ENCODE data around the gene CDCA7L. TPM values are rescaled to one million over a fixed set of nuclear protein-coding genes. Genes with fewer than 3 reads are reported as not detected.

The CDCA7L gene, protein sequence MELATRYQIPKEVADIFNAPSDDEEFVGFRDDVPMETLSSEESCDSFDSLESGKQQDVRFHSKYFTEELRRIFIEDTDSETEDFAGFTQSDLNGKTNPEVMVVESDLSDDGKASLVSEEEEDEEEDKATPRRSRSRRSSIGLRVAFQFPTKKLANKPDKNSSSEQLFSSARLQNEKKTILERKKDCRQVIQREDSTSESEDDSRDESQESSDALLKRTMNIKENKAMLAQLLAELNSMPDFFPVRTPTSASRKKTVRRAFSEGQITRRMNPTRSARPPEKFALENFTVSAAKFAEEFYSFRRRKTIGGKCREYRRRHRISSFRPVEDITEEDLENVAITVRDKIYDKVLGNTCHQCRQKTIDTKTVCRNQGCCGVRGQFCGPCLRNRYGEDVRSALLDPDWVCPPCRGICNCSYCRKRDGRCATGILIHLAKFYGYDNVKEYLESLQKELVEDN
- total RNA-seq (10 to 100 TPM; 33.6 to 89.6 (median 67.7) TPM), polyA plus RNA-seq (29.7 TPM)
- long read RNA-seq, donor 1, transcript CDCA7L-203 (10 exons, 3,066 nt): minor isoform, 63 of 232 reads
- long read RNA-seq, donor 1, transcript CDCA7L-202 (9 exons, 1,830 nt): major isoform, 111 of 232 reads
- long read RNA-seq, donor 1, partial matches to known transcripts: 7 of 232 reads
- long read RNA-seq, donor 1, other reads (novel, unspliced or antisense): 51 of 232 reads
- long read RNA-seq, donor 2, transcript CDCA7L-202 (9 exons, 1,830 nt): minor isoform, 29 of 127 reads
- long read RNA-seq, donor 2, transcript CDCA7L-203 (10 exons, 3,066 nt): major isoform, 56 of 127 reads
- long read RNA-seq, donor 2, partial matches to known transcripts: 6 of 127 reads
- long read RNA-seq, donor 2, other reads (novel, unspliced or antisense): 36 of 127 reads
- long read RNA-seq, donor 3, transcript CDCA7L-202 (9 exons, 1,830 nt): major isoform, 162 of 326 reads
- long read RNA-seq, donor 3, transcript CDCA7L-203 (10 exons, 3,066 nt): minor isoform, 74 of 326 reads
- long read RNA-seq, donor 3, partial matches to known transcripts: 10 of 326 reads
- long read RNA-seq, donor 3, other reads (novel, unspliced or antisense): 78 of 326 reads
- long read RNA-seq, donor 4, transcript CDCA7L-202 (9 exons, 1,830 nt): major isoform, 51 of 113 reads
- long read RNA-seq, donor 4, transcript CDCA7L-203 (10 exons, 3,066 nt): minor isoform, 29 of 113 reads
- long read RNA-seq, donor 4, partial matches to known transcripts: 1 of 113 reads
- long read RNA-seq, donor 4, other reads (novel, unspliced or antisense): 32 of 113 reads

- DNase-seq: peak; percentile 72 to 93 (median 93)
- Histone ChIP-seq H3K27ac (ENCODE audit: low read length) (peak within 1 kb of the TSS; percentile 77), H3K4me1 (ENCODE audit: control insufficient read depth, insufficient read depth, low read length) (no peaks in the 10 kb centered on the region), H3K27me3 (ENCODE audit: control insufficient read depth, insufficient read depth) (no peaks in the 10 kb centered on the region), H3K9me3 (ENCODE audit: control insufficient read depth, low read length) (no peaks in the 10 kb centered on the region), H3K4me3 (ENCODE audit: low read length) (peak within 1 kb of the TSS; percentile 47)
- intact Hi-C loops (cut with DNase I): no loop called here
- ATAC-seq: peak; percentile 96 to 97
- WGBS: under 1% methylated on average over 83 of the region's 83 CpGs
These were observed at the start of gene CDCA7L for GRCh38 chr7:21945454-21946221. TSS of gene CDCA7L (minus strand) at chr7:21945899. CDS start at chr7:21945804, 95 bp downstream.

- ATAC-seq (no peak), DNase-seq (no peak)
- Histone ChIP-seq H3K27ac (ENCODE audit: low read length) (no peak overlapping the region), H3K27me3 (ENCODE audit: control insufficient read depth, insufficient read depth) (no peaks in the 10 kb centered on the region), H3K9me3 (ENCODE audit: control insufficient read depth, low read length) (no peaks in the 10 kb centered on the region), H3K4me3 (ENCODE audit: low read length) (no peak overlapping the region), H3K4me1 (ENCODE audit: control insufficient read depth, insufficient read depth, low read length) (peaks cover 1% of the 10 kb centered on the region)
- WGBS: 90% methylated on average over 5 of the region's 5 CpGs
- intact Hi-C loops (cut with DNase I): no loop called here
These were observed 40.4 kb upstream of the CDCA7L start for GRCh38 chr7:21986096-21986495.

- Histone ChIP-seq H3K4me1 (ENCODE audit: control insufficient read depth, insufficient read depth, low read length) (peaks cover 5% of the 10 kb centered on the region), H3K27me3 (ENCODE audit: control insufficient read depth, insufficient read depth) (no peaks in the 10 kb centered on the region), H3K9me3 (ENCODE audit: control insufficient read depth, low read length) (no peaks in the 10 kb centered on the region), H3K27ac (ENCODE audit: low read length) (no peak overlapping the region), H3K4me3 (ENCODE audit: low read length) (no peak overlapping the region)
- intact Hi-C loops (cut with DNase I): no loop called here
- DNase-seq (no peak), ATAC-seq (no peak)
- 52% methylated on average over 2 of the region's 2 CpGs for WGBS
These were observed 38.3 kb upstream of the CDCA7L start for GRCh38 chr7:21984042-21984441.

- no peak overlapping the region for H3K4me3 ChIP-seq (ENCODE audit: low read length)
- no peaks in the 10 kb centered on the region for H3K27me3 ChIP-seq (ENCODE audit: control insufficient read depth, insufficient read depth)
- ATAC-seq: no peak
- H3K9me3 ChIP-seq (ENCODE audit: control insufficient read depth, low read length): no peaks in the 10 kb centered on the region
- peaks cover 5% of the 10 kb centered on the region for H3K4me1 ChIP-seq (ENCODE audit: control insufficient read depth, insufficient read depth, low read length)
- no peak overlapping the region for H3K27ac ChIP-seq (ENCODE audit: low read length)
- intact Hi-C loops (cut with DNase I): no loop called here
- no peak for DNase-seq
- WGBS: 82% methylated on average over 2 of the region's 2 CpGs
These were observed 37.4 kb upstream of the CDCA7L start for GRCh38 chr7:21983056-21983455.

GRCh38 chr7:21981524-21981923 lies 35.8 kb upstream of the CDCA7L start:
- ATAC-seq (no peak), DNase-seq (no peak)
- H3K27ac ChIP-seq (ENCODE audit: low read length): no peak overlapping the region
- H3K27me3 ChIP-seq (ENCODE audit: control insufficient read depth, insufficient read depth): no peaks in the 10 kb centered on the region
- intact Hi-C loops (cut with DNase I): no loop called here
- WGBS: 68% methylated on average over 2 of the region's 2 CpGs
- peaks cover 5% of the 10 kb centered on the region for H3K4me1 ChIP-seq (ENCODE audit: control insufficient read depth, insufficient read depth, low read length)
- H3K9me3 ChIP-seq (ENCODE audit: control insufficient read depth, low read length): no peaks in the 10 kb centered on the region
- no peak overlapping the region for H3K4me3 ChIP-seq (ENCODE audit: low read length)

GRCh38 chr7:21980926-21981500 lies 35.3 kb upstream of the CDCA7L start:
- ATAC-seq (peak; percentile 25 to 33), DNase-seq (no peak)
- WGBS: 27% methylated on average over 5 of the region's 5 CpGs
- intact Hi-C loops (cut with DNase I): no loop called here
- no peaks in the 10 kb centered on the region for H3K9me3 ChIP-seq (ENCODE audit: control insufficient read depth, low read length)
- H3K4me1 ChIP-seq (ENCODE audit: control insufficient read depth, insufficient read depth, low read length): peaks cover 5% of the 10 kb centered on the region
- no peak overlapping the region for H3K27ac ChIP-seq (ENCODE audit: low read length)
- no peak overlapping the region for H3K4me3 ChIP-seq (ENCODE audit: low read length)
- H3K27me3 ChIP-seq (ENCODE audit: control insufficient read depth, insufficient read depth): no peaks in the 10 kb centered on the region

- ATAC-seq: peak in 1 of 2 donors; percentile 40
- intact Hi-C loops (cut with DNase I): no loop called here
- WGBS: 79% methylated on average over 5 of the region's 5 CpGs
- H3K4me1 ChIP-seq (ENCODE audit: control insufficient read depth, insufficient read depth, low read length): no peaks in the 10 kb centered on the region
- no peaks in the 10 kb centered on the region for H3K9me3 ChIP-seq (ENCODE audit: control insufficient read depth, low read length)
- no peaks in the 10 kb centered on the region for H3K27me3 ChIP-seq (ENCODE audit: control insufficient read depth, insufficient read depth)
- no peak overlapping the region for H3K4me3 ChIP-seq (ENCODE audit: low read length)
- no peak overlapping the region for H3K27ac ChIP-seq (ENCODE audit: low read length)
- DNase-seq: no peak
These were observed 26.7 kb upstream of the CDCA7L start for GRCh38 chr7:21972397-21972784.

- DNase-seq (no peak), ATAC-seq (peak in 1 of 2 donors; percentile 52)
- intact Hi-C loops (cut with DNase I): no loop called here
- H3K4me1 ChIP-seq (ENCODE audit: control insufficient read depth, insufficient read depth, low read length): no peaks in the 10 kb centered on the region
- no peaks in the 10 kb centered on the region for H3K9me3 ChIP-seq (ENCODE audit: control insufficient read depth, low read length)
- no peak overlapping the region for H3K4me3 ChIP-seq (ENCODE audit: low read length)
- WGBS: 74% methylated on average over 6 of the region's 6 CpGs
- H3K27ac ChIP-seq (ENCODE audit: low read length): no peak overlapping the region
- no peaks in the 10 kb centered on the region for H3K27me3 ChIP-seq (ENCODE audit: control insufficient read depth, insufficient read depth)
These were observed 26.2 kb upstream of the CDCA7L start for GRCh38 chr7:21971780-21972396.

DNA sequence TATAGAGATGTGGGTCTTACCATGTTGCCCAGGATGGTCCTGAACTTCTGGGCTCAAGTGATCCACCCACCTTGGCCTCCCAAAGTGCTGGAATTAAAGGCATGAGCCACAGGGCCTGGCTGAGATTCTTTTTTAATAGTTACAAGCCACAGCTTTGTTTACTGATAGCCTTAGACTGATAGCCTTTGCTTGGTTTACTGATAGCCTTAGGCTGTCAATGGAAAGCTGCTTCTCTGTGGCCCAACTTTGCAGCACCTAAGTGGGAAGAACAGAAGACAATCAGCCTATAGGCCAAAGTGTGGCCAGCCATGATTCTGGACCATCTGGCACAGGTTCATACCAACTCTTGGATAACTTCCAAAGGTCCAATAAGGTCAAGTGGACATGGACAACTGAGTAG lies 24.1 kb upstream of the CDCA7L start:
- Histone ChIP-seq H3K4me1 (ENCODE audit: control insufficient read depth, insufficient read depth, low read length) (no peaks in the 10 kb centered on the region), H3K9me3 (ENCODE audit: control insufficient read depth, low read length) (no peaks in the 10 kb centered on the region), H3K4me3 (ENCODE audit: low read length) (no peak overlapping the region), H3K27me3 (ENCODE audit: control insufficient read depth, insufficient read depth) (no peaks in the 10 kb centered on the region), H3K27ac (ENCODE audit: low read length) (no peak overlapping the region)
- no peak for DNase-seq
- intact Hi-C loops (cut with DNase I): no loop called here
- no peak for ATAC-seq

DNA sequence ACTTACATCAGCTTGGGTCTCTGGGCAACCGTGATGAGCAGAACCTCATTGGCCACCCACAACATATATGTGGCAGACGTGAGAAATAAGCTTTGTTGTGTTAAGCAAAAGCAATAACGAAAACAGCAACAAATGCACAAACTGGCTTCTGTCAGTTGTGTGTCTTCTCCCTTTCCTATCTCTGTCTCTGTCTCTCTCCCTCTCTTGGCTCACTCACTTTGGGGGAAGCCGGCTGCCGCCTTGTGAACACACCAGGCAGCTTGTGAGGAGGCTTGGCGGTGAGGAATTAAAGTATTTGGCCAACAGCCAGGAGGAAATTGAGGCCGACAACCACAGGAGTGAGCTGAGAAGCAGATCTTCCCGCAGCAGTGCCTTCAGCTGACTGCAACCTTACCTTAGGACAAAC lies 21.9 kb upstream of the CDCA7L start:
- no peak overlapping the region for H3K4me3 ChIP-seq (ENCODE audit: low read length)
- H3K27ac ChIP-seq (ENCODE audit: low read length): no peak overlapping the region
- no peaks in the 10 kb centered on the region for H3K4me1 ChIP-seq (ENCODE audit: control insufficient read depth, insufficient read depth, low read length)
- DNase-seq: no peak
- H3K27me3 ChIP-seq (ENCODE audit: control insufficient read depth, insufficient read depth): no peaks in the 10 kb centered on the region
- no peaks in the 10 kb centered on the region for H3K9me3 ChIP-seq (ENCODE audit: control insufficient read depth, low read length)
- ATAC-seq: no peak
- intact Hi-C loops (cut with DNase I): no loop called here
- 45% methylated on average over 8 of the region's 8 CpGs for WGBS

All from right cardiac atrium (tissue), 5 donors.